ENCODE results near the gene MT1E.
"Not testable (repeated sequence)": the region's sequence is repeated elsewhere in the genome, so short reads cannot be mapped to it uniquely, and the experiment has no call there.

MT1E gene

DNA sequence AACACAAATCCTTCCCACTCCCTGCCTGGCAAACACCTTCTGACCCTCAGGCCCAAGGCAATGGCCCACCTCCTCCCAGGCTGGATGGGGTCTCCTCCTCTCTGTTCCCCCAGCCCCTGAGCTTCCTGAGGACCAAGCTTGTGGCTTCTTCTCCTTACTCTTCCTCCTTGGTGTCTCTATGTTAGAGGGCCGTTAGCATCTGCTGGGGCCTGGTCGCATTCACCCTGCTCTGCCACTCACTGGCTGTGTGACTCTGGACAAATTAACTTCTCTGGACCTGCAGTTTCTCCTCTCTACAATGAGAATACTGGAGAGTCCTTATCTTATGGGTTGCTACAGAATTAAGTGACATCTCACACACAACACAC lies 17.9 kb upstream of the MT1E start:
- DNase-seq = no peak

DNA sequence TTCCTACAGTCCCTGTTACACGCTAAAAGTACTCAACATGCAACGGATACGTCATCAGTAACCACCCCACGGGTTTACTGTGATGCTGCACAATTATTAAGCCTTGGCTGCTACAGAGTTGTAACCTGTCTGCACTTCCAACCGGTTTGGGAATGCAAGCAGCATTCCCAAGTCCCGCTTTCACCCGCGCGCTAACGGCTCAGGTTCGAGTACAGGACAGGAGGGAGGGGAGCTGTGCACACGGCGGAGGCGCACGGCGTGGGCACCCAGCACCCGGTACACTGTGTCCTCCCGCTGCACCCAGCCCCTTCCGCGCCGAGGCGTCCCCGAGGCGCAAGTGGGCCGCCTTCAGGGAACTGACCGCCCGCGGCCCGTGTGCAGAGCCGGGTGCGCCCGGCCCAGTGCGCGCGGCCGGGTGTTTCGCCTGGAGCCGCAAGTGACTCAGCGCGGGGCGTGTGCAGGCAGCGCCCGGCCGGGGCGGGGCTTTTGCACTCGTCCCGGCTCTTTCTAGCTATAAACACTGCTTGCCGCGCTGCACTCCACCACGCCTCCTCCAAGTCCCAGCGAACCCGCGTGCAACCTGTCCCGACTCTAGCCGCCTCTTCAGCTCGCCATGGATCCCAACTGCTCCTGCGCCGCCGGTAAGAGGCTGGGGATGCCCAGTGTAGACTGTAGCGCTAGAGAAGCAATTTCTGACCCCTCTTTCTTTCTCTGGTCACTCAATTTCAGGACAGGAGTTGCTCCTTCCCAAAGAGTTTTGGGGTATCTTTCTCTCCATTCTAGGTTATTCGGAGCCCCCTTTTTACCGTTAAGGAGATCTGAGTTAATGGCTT lies 17.3 kb upstream of the MT1E start, which contains the start of gene MT2A:
TSS of gene MT2A (plus strand) at position 542 of the 833 bp plus-strand sequence. CDS start at position 614, 72 bp downstream.
- DNase-seq = peak; percentile 80

DNA sequence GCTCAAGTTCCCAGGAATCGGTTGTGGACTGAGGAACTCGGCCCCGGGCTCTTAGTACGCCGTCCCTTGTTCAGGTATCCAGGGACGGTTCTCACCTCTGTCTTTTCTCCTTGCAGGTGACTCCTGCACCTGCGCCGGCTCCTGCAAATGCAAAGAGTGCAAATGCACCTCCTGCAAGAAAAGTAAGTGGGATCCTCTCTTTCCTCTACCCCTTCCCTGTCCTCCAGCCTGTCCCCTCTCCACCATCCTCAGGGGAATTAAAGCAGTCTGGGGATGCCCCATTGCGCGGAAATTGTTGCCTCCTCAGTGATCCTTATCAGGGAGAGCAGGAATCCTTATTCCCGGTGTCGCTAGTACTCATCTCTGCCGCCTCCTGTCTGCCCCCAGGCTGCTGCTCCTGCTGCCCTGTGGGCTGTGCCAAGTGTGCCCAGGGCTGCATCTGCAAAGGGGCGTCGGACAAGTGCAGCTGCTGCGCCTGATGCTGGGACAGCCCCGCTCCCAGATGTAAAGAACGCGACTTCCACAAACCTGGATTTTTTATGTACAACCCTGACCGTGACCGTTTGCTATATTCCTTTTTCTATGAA lies 16.6 kb upstream of the MT1E start:
- no peak for DNase-seq

DNA sequence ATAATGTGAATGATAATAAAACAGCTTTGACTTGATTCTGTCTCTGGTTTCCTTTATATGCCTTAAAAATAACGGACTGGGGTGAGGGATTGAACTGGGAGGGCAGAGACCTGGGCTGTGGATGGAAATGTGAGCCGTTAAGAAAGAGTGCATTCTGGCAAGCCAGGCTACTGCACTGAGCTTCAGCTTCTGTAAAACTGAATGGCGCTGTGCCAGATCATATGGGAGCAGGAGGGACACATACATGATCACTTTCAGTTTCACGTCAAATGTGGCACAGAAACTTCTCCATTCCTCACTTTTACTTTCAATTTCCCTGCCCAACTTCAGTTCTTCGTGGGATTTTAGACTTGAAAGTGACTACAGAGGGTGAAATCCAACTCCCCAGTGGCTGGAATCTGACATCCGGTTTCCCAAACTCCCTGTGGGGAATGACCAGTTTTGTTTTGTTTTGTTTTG lies 16.1 kb upstream of the MT1E start:
- peak; percentile 63 for DNase-seq

DNA sequence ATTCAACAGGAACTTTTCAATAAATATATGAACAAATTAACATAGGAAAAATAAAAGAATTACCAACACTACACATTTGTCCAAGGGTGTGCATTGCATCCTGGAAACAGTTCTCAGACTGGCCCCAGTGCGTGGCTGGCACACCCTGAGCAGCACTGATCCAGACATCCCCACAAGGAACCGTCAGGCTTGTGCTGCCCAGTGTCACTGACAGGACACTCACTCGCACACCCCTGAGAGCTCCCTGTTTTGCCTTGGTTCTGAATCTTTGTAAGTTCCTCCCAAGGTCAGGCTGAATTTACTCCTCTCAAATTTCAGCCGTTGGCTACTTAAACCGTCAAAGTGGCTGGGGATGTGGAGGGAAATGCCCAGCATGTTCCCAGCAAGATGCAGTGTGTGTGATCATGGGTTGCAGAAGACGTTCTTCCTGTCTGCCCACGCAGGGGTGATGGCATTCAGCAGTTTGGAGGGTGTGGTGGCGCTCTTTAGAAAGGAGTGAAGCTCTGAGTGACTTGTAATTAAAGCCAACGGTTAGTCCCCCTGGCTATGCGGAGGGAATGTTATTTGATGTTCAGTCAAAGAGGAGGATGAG lies 15.5 kb upstream of the MT1E start:
- DNase-seq = peak; percentile 39

DNA sequence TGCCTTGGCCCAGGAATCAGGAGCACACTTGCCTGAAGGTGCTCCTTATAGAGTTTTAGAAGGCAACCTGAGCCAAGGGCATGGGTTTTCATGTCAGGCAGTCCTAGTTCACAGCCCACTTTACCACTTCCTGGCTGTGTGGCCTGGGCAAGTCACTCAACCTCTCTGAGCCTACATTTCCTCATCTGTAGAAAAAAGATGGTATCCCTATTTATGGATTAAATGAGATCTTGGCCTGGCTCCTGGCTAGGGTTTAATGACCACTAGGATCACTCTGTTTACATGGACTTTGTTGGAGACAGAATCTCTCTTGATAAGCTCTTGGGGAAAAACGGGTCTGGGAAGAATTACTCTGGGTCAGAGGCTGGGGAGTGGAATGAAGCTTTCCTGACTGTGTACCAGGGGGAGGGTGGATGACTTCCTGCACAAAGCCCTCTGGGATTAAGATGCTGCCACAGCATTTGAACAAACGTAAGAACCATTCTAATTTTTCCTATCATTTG lies 14.9 kb upstream of the MT1E start:
- DNase-seq = no peak

DNA sequence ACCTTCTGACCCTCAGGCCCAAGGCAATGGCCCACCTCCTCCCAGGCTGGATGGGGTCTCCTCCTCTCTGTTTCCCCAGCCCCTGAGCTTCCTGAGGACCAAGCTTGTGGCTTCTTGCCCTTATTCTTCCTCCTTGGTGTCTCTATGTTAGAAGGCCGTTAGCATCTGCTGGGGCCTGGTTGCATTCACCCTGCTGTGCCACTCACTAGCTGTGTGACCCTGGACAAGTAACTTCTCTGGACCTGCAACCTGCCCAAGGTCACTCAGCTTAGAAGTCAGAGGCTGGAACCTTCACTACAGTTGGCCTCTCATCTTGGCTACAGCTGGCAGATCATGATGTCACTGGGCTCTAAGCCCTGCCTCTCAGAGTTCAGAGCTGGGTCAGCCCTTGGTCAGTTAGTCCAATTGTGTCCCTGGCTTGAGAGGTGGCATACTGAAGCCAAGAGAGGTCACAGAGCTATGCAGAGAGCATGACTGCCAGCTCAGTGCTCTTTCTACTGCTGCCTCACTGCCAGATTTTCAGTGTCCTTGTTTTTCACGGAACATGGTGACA lies 14.2 kb upstream of the MT1E start:
- DNase-seq = no peak

DNA sequence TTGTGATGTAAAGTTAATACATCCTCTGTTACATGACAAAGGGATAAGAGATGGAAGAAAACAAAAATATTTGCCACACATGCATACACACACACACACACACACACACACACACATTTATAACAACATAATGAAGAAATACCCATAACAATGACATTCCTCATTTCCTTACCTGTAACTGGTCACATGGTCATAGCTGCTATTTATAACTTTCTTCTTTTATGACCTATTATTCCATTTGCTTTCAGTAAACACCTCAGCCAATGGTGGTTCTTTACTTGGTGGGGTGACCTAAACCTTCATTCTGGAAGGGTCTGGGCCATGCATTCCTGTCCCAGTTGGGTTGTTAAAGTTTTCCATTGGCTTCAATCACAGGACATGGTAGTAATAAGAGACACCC lies 11.9 kb upstream of the MT1E start:
- no peak for DNase-seq

DNA sequence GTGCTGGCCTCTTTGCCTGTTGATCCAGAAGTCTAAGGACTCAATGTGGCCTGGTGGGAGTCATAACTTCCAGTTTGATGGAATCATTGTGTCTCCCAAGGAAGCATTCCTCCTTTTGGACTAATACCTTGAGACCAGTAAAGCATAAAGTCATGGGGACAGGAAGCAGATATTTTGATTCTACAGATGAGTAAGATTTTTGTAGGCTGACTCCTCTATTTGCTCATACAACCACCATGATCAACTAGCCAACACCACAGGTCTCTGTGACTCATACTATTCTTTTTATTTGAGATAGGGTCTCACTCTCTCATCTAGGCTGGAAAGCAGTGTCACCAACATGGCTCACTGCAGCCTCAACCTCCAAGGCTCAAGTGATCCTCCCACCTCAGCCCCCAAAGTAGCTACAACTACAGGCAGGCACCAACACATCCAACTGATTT lies 11.0 kb upstream of the MT1E start:
- DNase-seq = no peak

DNA sequence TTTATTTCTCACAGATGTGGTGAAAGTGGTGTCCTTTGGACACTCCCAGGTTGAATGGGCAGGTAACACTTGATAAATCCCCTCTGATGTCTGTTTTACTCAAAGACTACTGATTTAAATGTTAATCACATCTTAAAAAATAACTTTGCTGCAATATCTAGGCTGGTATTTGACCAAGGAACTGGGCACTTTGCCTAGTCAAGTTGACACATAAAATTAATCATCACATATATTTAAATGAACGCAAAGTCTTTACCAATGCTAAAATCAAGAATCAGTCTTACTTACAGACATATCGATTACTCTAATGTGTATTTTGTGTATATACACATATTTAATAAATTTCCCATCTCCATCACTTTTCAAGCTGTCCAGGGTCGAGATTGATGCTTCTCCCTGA lies 10.2 kb upstream of the MT1E start:
- no peak for DNase-seq

DNA sequence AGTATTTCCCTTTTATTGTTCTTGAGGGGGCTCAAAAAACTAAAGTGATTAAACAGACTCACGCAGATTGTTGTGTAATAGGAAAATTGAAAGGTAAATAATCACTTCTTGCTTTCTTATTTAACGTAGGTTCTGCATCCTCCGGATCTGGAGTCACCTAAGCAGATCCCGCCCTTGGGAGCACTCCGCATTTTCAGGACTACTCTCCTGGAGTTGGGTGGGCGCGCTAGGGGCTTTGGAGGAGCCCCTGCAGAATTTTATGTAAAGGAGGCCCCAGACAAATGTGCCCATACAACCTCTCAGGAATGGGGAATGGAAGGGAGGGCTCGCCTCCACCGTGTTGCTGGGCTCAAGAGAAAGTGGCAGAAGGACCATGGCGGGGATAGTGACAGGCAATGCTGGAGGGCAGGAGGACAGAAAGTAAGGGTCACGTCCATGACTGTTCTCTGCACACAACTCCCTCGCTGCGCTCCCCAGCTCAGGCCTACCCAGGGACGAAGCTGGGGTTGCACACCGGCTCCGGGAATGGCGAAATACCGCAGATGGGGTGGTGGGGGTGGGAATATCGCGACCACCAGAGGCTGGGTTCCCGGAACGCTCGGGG lies 8.9 kb upstream of the MT1E start:
- DNase-seq = no peak

DNA sequence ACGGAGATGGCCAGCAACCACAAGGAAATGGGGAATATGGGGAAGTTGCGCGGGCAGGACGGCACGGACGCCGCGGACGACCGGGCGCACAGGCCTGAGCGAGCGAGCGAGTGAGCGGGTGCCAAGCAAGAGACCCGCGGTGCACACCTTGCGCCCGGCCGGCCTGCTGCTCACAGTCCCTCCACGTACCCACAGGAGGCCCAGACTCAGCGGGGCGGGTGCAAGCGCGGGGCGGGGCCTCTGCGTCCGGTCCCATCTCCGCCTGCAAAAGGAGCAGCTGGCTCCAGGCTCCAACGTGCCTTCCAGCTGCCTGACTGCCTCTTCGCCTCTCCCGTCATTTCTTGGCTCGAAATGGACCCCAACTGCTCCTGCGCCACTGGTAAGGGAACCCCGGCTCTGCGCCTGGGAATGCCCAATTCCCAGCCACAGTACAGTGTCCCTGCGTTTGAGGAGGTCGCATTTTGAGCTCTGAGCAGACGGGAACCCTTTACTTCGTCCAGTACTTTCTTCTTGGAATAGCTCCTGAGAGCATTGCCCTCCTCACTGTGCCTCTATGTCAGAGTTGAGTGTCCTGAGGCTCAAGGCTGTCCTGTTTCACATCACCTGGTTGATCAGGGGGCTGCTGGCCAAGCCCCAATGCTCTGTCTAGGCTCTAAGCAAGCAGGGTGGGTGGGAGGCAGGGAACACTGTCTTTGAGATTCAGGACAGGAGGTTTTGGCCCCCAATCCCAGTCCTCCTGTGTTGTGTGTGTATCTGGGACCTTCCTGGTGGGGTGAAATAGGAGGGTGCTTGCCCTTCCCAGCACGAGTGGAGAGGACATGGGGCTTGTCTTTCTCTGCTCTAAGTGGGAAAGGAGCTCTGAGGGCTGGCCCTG lies 8.1 kb upstream of the MT1E start:
- DNase-seq = peak; percentile 36

DNA sequence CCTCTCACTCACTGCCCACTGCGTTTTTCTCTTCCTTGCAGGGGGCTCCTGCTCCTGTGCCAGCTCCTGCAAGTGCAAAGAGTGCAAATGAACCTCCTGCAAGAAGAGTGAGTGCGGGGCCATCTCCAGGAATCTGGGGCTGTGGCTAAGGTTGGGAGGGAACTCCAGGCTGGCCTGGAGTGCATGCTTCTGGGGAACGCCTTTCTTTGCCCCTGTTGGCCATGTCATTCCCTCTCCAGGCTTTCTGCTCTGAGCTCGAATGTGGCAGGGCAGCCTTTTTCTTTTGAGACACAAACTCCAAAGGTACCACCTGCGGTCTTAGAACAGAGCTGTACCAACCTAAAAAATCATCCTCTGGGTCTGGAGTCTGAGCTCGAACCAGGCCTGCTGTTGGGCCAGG lies 7.4 kb upstream of the MT1E start:
- DNase-seq = no peak

DNA sequence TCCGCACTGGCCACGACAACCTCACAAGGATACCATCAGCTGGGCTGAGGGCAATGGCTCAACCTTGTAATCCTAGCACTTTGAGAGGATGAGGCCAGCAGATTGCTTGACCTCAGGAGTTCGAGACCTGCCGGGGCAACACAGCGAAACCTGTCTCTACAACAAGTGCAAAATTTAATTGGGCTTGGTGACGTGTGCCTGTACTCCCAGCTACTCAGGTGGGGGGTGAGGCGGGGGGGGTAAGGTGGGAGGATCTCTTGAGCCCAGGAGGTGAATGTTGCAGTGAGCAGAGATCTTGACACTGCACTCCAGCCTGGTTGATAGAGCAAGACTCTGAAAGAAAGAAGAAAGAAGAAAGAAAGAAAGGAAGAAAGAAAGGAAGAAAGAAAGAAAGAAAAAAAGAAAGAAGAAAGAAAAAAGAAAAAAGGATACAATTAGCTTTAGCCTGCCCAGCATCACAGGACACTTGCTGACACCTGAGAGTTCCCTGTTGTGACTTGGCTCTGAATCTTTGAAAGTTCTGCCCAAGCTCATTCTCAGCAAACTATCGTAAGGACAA lies 5.2 kb upstream of the MT1E start:
- no peak for DNase-seq

DNA sequence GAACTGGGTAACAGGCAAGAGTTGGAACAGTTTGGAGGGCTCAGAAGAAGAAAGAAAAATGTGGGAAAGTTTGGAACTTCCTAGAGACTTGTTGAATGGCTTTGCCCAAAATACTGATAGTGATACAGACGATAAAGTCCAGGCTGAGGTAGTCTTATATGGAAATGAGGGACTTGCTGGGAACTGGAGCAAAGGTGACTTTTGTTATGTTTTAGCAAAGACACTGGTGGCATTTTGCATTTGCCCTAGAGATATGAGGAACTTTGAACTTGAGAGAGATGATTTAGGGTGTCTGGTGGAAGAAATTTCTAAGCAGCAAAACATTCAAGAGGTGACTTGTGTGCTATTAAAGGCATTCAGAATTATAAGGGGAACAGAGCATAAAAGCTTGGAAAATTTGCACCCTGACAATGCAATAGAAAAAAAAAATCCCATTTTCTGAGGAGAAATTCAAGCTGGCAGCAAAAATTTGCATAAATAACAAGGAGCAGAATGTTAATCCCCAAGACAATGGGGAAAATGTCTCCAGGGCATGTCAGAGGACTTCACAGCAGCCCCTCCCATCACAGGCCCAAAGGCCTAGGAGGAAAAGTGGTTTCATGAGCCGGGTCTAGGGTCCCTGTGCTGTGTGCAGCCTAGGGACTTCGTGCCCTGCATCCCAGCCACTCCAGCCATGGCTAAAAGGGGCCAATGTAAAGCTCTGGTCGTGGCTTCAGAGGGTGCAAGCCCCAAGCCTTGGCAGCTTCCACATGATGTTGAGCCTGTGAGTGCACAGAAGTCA lies 3.7 kb upstream of the MT1E start:
- DNase-seq = not testable (repeated sequence)

DNA sequence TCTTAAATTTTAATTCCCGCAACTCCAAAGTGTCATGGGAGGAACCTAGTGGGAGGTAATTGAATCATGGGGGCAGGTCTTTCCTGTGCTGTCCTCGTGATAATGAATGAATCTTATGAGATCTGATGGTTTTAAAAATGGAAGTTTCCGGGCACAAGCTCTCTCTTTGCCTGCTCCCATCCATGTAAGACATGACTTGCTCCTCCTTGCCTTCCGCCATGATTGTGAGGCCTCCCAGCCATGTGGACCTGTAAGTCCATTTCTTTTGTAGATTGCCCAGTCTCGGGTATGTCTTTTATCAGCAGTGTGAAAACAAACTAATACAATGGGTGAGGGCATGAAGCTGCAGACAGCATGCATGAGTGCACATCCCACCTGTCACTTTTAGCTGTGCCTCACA lies 2.4 kb upstream of the MT1E start:
- not testable (repeated sequence) for DNase-seq

DNA sequence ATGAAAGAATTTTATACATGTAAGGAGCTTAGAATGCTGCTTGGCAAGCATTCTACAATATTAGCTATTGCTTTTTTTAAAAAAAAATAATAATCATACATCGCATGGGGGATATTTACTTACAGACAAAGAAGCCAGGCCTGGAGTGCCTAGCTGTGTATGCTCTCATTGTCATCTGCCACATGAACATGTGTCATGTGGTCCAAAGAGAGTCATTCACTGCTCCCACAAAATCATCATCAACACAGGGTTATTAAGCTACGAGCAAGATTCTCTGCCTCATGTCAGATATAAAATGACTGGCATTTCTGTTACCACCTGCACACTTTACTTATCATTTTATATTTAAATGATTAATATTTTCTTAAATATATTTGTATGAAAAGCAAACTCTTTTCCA lies 1.9 kb upstream of the MT1E start:
- no peak for DNase-seq

DNA sequence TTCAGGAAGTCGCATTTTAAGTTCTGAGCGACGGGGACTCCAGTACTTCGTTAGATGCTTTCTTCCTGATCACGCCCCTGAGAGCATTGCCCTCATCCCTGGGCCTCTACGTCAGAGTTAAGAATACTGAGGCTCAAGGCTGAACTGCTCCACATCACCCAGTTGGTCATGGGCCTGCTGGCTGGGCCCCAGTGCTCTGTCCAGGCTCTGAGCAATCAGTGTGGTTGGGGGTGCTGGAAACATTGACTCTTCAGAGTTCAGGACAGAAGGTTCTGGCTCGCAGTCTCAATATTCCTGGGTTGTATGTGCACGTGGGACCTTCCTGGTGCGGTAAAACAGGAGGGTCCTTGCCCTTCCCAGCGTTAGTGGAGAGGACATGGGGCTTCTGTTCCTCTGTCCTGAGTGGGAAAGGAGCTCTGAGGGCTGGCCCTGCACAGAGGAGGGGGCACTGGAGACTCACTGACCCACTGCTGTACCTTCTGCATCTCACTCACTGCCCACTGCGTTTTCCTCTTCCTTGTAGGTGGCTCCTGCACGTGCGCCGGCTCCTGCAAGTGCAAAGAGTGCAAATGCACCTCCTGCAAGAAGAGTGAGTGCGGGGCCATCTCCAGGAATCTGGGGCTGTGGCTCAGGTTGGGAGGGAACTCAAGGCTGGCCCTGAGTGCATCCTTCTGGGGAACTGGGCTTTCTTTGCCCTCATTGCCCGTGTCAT lies 518 bp downstream of the MT1E start:
- DNase-seq = no peak

DNA sequence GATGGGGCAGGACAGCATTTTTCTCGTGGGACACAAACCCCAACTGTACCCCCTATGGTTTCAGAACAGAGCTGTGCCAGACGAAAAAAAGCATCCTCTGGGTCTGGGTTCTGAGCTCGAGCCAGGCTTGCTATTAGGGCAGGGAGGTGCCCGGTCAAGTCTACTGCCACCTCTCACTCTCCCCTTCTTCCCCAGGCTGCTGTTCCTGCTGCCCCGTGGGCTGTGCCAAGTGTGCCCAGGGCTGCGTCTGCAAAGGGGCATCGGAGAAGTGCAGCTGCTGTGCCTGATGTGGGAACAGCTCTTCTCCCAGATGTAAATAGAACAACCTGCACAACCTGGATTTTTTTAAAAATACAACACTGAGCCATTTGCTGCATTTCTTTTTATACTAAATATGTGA lies 1.1 kb downstream of the MT1E start:
- DNase-seq = no peak

Data from activated gamma-delta T cell treated with Interleukin-2 at 50 U/mL for 16 hours (primary cell).